ENCODE data around the gene CLN5. TPM values are rescaled to one million over a fixed set of nuclear protein-coding genes. Genes with fewer than 3 reads are reported as not detected.

The CLN5 gene
- total RNA-seq, 4 donors from 2014 or later: 89.2 to 204 (median 173) TPM

DNA sequence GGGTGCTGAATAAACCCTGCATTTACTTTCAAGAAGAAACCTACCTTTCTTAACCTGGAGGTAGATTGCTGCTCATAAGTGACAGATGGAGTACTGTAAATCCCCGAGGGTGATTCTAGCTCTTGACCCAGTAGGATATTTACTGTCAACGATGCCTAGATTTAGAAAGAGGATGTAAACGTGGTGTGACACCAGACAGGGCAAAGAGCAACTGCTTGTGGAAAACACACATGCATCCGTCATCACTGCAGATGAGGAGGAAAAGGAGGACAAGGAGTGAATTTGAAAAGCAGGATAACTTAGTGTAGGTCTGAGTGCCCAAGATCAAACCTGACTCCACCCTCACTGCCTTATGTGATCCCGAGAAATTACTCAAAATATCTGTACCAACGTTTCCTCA lies 9.8 kb upstream of the CLN5 start:
- Histone ChIP-seq H3K4me1 (no peaks in the 10 kb centered on the region), H3K36me3 (no peaks in the 10 kb centered on the region), H3K27me3 (no peaks in the 10 kb centered on the region), H3K27ac (no peak overlapping the region), H3K9me3 (no peaks in the 10 kb centered on the region), H3K4me3 (replicated peaks in 1 of 3) (no peak overlapping the region)
- 68 to 73% methylated on average over 6 of the region's 6 CpGs for WGBS, 2 donors
- no peak for TF ChIP-seq POLR2A (IDR thresholded peaks at IDR 0.05)
- TF ChIP-seq, protein P1, sequence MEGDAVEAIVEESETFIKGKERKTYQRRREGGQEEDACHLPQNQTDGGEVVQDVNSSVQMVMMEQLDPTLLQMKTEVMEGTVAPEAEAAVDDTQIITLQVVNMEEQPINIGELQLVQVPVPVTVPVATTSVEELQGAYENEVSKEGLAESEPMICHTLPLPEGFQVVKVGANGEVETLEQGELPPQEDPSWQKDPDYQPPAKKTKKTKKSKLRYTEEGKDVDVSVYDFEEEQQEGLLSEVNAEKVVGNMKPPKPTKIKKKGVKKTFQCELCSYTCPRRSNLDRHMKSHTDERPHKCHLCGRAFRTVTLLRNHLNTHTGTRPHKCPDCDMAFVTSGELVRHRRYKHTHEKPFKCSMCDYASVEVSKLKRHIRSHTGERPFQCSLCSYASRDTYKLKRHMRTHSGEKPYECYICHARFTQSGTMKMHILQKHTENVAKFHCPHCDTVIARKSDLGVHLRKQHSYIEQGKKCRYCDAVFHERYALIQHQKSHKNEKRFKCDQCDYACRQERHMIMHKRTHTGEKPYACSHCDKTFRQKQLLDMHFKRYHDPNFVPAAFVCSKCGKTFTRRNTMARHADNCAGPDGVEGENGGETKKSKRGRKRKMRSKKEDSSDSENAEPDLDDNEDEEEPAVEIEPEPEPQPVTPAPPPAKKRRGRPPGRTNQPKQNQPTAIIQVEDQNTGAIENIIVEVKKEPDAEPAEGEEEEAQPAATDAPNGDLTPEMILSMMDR (IDR thresholded peaks at IDR 0.05): no peak
- DNase-seq: no peak
- intact Hi-C loops (cut with DNase I): no loop called here

DNA sequence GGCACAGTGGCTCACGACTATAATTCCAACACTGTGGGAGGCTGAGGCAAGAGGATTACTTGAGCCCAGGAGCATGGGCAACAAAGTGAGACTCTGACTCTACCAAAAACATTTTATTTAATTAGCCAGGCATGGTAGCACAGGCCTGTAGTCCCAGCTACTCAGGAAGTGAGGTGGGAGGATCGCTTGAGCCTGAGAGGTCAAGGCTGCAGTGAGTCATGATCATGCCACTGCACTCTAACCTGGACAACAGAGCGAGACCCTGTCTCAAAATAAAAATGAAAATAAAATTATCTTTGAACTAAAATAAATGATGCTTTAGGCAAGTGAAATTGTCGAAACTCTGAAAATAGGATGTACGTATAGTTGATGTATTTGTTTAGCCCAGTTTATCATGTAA lies 8.2 kb upstream of the CLN5 start:
- no peak overlapping the region for H3K4me3 ChIP-seq (replicated peaks in 1 of 3)
- H3K4me1 ChIP-seq: no peaks in the 10 kb centered on the region
- H3K27ac ChIP-seq: no peak overlapping the region
- 78 to 84% methylated on average over 5 of the region's 5 CpGs for WGBS, 2 donors
- intact Hi-C loops (cut with DNase I): no loop called here
- no peaks in the 10 kb centered on the region for H3K36me3 ChIP-seq
- TF ChIP-seq, protein P1 (IDR thresholded peaks at IDR 0.05): no peak
- TF ChIP-seq POLR2A (IDR thresholded peaks at IDR 0.05): no peak
- no peak for DNase-seq
- no peaks in the 10 kb centered on the region for H3K9me3 ChIP-seq
- H3K27me3 ChIP-seq: no peaks in the 10 kb centered on the region

DNA sequence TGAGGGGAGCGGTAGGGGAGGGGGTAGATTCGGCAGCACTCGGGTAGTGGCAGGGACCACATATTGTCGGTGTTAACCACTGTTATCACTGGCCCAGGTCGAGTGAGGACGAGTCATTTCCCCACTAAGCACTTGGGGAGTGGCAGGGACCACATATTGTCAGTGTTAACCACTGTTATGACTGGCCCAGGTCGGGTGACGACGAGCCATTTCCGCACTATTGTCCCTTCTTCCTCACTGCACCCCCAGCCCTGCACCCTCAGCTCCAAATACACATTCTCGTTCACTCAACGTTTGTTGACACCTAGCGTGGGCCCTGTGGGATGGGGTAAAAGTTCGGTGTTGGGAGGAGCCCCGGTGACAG lies 467 bp upstream of the CLN5 start:
- Histone ChIP-seq H3K36me3 (peaks cover under 1 to 3% of the 10 kb centered on the region in 2 donors), H3K4me3 (replicated peaks in 1 of 3) (peak overlapping the region in 2 of 3 donors; percentile 2 to 59), H3K9me3 (no peaks in the 10 kb centered on the region), H3K27ac (peak overlapping the region; percentile 86 to 99 (median 95)), H3K27me3 (no peaks in the 10 kb centered on the region), H3K4me1 (peaks cover 12 to 26% of the 10 kb centered on the region in 2 donors)
- intact Hi-C loops (cut with DNase I): loop anchor here (5.0 kb wide), 1 partner anchor 36 kb away; the partner anchor contains the start of gene FBXL3
- 30% methylated on average over 15 of the region's 15 CpGs for WGBS, 2 donors
- TF ChIP-seq, protein P1 (IDR thresholded peaks at IDR 0.05): no peak
- TF ChIP-seq POLR2A (IDR thresholded peaks at IDR 0.05): no peak
- peak in 1 of 2 donors; percentile 34 for DNase-seq

DNA sequence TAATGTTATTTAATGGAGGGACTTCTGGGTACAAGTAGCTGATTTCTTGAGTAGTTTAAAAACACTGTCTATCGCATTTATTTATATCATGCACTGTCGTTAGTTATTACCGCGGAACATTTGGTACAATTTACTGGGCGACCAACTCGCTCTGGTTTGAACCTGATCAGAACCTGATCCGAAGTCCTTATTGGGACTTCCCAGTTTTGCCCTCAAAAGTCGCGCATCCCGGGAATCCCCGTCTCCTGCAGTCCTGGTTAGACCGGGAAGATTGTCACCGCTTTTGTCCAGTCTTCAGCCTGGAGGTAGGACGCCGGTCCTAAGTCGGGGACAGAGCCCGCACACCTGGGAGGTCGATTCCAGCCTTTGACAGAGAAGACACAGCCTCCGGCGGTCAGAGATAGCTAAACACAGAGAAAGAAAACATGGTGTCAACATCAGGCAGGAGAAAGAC lies 694 bp downstream of the CLN5 start:
- no peaks in the 10 kb centered on the region for H3K9me3 ChIP-seq
- intact Hi-C loops (cut with DNase I): loop anchor here (5.0 kb wide), 1 partner anchor 35 kb away; the partner anchor contains the start of gene FBXL3
- peak overlapping the region; percentile 37 to 75 (median 59) for H3K4me3 ChIP-seq (replicated peaks in 1 of 3)
- 2% methylated on average over 20 of the region's 20 CpGs for WGBS, 2 donors
- H3K27ac ChIP-seq: peak overlapping the region; percentile 86 to 99 (median 95)
- peak; percentile 46 to 53 for DNase-seq
- H3K27me3 ChIP-seq: no peaks in the 10 kb centered on the region
- H3K36me3 ChIP-seq: peaks cover 6 to 11% of the 10 kb centered on the region in 2 donors
- no peak for TF ChIP-seq POLR2A (IDR thresholded peaks at IDR 0.05)
- TF ChIP-seq, protein P1 (IDR thresholded peaks at IDR 0.05): no peak
- peaks cover 24 to 37% of the 10 kb centered on the region in 2 donors for H3K4me1 ChIP-seq

DNA sequence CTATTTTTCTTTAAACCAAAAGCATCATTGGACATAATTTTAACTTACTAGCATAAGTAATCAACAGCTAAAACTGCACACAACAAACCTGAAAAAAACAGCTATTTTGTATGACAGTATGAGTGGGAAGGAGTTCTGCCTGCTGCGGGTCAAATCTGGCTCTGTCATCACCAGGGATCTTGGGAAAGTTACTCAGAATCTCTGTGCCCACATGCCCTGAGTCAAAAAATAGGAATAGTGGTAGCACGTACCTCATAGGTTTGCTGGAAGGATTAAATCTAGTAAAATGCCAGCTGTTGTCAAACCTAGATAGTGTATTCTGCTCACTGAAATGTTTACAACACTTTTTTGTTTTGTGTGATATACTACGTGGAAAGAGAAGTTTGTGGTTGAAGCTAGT lies 1.1 kb downstream of the CLN5 start:
- Histone ChIP-seq H3K27ac (peak overlapping the region; percentile 86 to 99 (median 95)), H3K4me3 (replicated peaks in 1 of 3) (peak overlapping the region in 2 of 3 donors; percentile 37 to 59), H3K27me3 (no peaks in the 10 kb centered on the region), H3K9me3 (no peaks in the 10 kb centered on the region), H3K36me3 (peaks cover 6 to 11% of the 10 kb centered on the region in 2 donors), H3K4me1 (peaks cover 28 to 42% of the 10 kb centered on the region in 2 donors)
- TF ChIP-seq, protein P1 (IDR thresholded peaks at IDR 0.05): no peak
- 40 to 43% methylated on average over 3 of the region's 3 CpGs for WGBS, 2 donors
- no peak for DNase-seq
- intact Hi-C loops (cut with DNase I): loop anchor here (5.0 kb wide), 1 partner anchor 34 kb away; the partner anchor contains the start of gene FBXL3

Measured in thyroid gland (tissue), 4 donors.